NOMO-1 (cell line): ENCODE results near the gene TNS3.
A peak's percentile ranks its signal among the peaks of the same experiment; 100 is the strongest.

Source experiments
- DNase-seq, 2 experiments: peaks; one replicate each; lab custom pipeline; 2025; ENCODE audit not compliant: unreplicated experiment in 2 of 2; lab: John Stamatoyannopoulos, UW

The TNS3 gene

GRCh38 chr7:47565640-47566250 lies 16.2 kb downstream of the TNS3 start:
- no peak for DNase-seq

DNA sequence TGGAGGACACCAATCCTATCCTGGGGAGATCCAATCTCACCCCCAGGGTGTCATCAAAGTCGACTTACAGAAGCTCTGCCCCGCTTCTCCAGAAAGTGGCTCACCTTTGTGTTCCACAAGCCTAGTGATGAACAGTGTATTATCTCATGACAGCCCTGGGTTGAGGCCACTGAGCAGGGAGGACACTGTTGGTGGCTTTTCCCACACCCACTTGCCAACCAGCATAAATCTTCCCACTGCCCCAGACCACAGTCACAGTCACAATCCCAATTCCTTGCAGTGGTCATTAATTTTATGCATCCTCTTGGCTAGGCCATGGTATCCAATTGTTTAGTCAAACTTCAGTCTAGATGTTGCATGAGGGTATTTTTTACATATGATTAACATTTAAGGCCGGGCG lies 18.4 kb downstream of the TNS3 start:
- DNase-seq, result no peak

- no peak for DNase-seq
Measured at GRCh38 chr7:47561715-47562446, 20.0 kb downstream of the TNS3 start.

GRCh38 chr7:47559306-47560220 lies 22.3 kb downstream of the TNS3 start:
- no peak for DNase-seq

DNA sequence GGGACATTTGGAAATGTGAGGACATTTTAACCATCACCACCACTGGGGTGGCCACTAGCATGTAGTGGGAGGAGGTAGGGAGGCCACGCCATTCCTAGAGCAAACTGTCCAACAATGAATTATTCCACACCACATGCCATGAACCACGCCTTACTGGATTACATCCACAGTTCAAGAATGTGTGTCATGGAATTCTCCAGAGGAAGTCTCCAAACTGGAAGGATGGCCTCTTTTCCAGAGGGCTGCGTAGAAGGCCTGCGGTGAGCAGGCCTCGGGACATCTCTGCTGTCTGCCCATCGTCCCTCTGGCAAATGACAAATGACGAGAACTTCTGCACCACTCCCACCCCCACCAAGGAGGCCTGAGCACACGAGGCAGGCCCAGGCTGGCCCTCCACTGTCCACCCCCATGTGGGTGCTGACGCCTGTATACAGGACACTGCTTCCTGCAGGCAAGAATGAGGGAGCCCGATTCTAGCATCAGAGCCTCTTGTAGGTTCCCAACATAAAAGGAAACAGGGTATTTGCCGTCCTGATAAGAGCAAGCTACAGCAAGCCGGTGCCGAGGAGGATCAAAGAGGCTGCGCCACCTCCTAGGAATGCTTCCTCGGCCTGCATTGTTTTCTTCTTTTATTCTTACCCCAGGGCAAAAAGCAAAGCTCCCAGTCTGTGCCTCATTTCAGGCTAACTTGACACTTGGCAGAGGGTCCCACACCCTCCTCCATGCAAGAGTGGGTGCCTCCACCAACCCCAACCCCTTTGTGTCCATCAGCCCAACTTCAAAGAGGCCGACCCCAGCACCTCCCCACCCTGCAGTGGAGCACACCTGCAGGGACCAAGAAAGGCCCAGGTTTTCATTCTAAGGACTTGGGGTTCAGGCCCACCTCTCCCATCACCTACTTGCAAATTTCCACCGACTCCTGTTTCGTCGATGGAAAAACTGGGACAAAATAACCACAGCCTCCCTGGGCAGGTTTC lies 23.9 kb downstream of the TNS3 start:
- no peak for DNase-seq

- no peak for DNase-seq
Measured at GRCh38 chr7:47557317-47557693, 24.6 kb downstream of the TNS3 start.

DNA sequence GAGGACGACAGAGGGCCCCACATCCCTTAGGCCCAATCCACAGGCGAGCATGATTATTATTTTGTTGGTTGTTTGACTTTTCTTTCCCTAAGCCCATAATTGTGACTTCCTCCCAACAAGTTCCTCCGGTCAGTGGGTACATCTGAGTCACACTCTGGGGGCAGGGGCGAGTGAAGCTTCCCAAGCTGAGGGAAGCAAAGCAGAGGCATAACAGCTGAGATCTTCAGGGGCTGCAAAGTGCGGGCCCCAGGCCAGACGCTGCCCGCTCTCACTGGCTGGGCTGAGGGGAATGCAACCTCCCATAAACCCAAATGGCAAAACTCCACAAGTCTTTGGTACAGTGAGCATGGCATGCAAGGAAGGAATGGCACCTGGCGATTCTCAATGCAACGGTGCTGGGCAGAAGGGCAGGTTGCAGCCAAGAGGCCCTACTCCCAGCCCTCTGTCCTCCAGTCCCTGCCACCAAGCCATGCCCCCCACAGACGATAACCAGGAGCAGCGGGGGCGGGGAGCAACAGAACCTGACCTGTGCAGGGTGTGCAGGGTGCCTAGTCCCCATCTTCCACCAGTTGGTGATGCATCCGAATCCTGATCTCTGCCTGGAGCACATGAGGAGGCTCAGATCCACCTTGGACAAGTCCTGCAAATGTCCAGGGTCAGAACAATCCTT lies 25.3 kb downstream of the TNS3 start:
- peak; percentile 22 to 37 for DNase-seq

GRCh38 chr7:47553309-47553708 lies 28.6 kb downstream of the TNS3 start:
- no peak for DNase-seq

- no peak for DNase-seq
Measured at GRCh38 chr7:47552621-47553020, 29.3 kb downstream of the TNS3 start.

- DNase-seq, result no peak
Measured at GRCh38 chr7:47551668-47552440, 30.1 kb downstream of the TNS3 start.

DNA sequence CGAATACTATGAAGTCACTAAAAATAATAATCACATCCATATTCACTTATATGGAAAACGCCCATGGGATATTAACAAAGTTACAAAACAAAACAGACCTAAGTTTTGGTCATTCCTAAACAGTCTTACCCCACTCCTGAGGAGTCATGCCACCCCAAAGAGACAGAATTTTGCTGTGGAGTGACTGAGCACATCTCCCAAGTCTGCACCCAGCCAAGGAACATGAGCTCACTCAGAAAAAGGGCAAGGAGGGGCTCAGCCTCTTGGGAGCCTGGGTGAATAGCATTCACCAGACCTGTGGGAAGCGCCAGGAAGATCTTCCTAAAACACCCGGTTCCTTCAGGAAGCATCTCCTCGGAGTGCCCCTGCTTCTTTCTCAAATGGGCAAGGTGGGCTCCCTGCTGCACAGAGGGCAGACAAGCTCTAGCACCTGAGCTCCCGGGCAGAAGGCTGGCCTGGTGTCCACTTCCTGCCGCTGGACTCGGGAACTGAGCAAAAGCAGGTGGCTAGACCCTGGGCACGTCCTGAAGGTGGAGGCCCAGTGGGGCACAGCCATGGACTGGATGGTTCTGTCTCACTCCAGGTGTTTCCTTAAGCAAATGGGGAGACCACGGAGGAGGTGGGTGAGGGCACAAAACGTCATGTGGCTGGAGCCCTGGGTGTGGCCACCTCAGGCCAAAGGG lies 31.0 kb downstream of the TNS3 start:
- DNase-seq, result no peak

DNA sequence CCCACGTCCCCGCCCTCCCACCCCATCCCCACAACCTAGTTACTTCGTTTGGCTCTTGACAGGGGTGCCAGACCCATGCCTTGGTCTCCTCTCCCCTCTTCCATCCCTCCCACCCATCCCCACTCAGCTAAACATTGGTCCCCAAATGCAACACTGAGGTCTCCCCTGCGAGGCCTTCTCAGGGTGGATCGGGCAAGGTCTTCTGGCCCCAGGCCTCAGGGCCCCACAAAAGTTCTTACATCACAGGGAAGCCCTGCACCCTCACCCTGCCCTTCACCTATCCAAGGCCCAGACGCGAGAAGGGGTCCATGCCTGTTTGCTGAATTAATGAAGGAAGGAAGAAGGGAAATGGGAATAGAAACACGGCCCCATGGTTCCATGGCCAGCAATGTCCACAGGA lies 32.0 kb downstream of the TNS3 start:
- DNase-seq, result no peak

DNA sequence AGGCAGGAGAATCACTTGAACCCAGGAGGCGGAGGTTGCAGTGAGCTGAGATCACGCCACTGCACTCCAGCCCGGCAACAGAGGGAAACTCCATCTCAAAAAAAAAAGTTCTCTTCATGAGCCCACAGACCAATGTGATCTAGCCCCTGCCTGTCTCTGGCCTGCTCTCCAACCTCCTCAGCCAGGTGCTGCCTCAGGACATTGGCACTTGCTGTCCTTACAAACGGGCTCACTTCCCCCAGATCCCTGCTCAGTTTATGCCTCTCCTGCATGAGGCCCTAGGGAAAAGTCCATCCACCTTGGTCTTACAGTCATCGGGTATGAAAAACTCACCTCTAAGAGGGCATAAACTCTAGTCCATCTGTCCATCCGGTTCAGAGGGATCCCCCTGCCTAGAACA lies 32.5 kb downstream of the TNS3 start:
- DNase-seq, result no peak

GRCh38 chr7:47548546-47548945 lies 33.4 kb downstream of the TNS3 start:
- no peak for DNase-seq

GRCh38 chr7:47546733-47547494 lies 35.0 kb downstream of the TNS3 start:
- no peak for DNase-seq

- no peak for DNase-seq
Measured at GRCh38 chr7:47546171-47546570, 35.7 kb downstream of the TNS3 start.

DNA sequence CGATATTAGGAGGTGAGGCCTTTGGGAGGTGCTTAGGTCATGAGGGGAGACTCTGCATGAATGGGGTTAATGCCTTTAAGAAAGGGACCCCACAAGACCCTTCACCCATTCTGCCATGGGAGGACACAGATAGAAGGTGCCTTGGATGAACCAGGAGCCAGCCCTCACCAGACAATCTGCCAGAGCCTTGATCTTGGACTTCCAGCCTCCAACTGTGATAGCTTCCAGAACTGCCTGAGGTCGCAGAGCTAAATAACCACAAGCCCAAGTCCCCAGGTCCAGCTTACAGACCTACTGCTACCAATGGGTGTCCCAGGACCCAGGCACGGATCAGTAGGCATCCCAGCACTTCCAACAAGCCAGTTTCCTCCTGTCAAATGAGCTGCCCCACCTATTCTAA lies 37.5 kb downstream of the TNS3 start:
- no peak for DNase-seq

DNA sequence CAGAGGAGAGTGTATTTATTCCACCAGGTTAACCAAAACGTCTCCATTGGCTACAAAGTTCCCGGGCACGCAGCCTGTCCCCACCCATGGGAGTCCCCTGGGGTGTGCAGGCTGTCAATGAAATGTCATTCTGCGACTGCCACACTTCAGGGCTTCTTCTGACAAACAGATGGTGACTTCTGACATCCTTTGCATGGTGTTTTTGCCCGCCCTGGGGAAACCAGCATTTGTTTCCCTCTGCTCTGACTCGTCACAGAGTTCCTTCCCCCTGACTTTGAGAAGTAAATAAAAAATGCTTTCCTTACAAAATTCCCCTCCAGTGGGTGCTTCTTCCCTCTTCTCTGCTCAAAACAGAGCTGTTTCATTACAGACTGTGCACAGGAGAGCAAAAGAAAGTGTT lies 38.2 kb downstream of the TNS3 start:
- DNase-seq, result no peak
